Fibroblast of pulmonary artery (primary cell): ENCODE data around the gene CEPT1.
"Not testable (repeated sequence)": the region's sequence is repeated elsewhere in the genome, so short reads cannot be mapped to it uniquely, and the experiment has no call there.

Experiments used
- DNase-seq: peaks from one replicate; pipeline ENCODE4 v3.0.0-alpha.2; 2010; ENCODE audit warnings: low read depth
- H3K4me3 ChIP-seq: replicated peaks from 2 replicates; pipeline ENCODE4 v1.5.1; 2011; ENCODE audit warnings: low read depth, mild to moderate bottlenecking, control low read depth, low read length, moderate library complexity
- TF ChIP-seq, protein P1 (sequence below): IDR thresholded peaks from 2 replicates; pipeline ENCODE4 v1.5.1; 2011; ENCODE audit warnings: mild to moderate bottlenecking, control low read depth, low read length, inconsistent platforms; ENCODE audit errors: missing control alignments

CEPT1 gene

DNA sequence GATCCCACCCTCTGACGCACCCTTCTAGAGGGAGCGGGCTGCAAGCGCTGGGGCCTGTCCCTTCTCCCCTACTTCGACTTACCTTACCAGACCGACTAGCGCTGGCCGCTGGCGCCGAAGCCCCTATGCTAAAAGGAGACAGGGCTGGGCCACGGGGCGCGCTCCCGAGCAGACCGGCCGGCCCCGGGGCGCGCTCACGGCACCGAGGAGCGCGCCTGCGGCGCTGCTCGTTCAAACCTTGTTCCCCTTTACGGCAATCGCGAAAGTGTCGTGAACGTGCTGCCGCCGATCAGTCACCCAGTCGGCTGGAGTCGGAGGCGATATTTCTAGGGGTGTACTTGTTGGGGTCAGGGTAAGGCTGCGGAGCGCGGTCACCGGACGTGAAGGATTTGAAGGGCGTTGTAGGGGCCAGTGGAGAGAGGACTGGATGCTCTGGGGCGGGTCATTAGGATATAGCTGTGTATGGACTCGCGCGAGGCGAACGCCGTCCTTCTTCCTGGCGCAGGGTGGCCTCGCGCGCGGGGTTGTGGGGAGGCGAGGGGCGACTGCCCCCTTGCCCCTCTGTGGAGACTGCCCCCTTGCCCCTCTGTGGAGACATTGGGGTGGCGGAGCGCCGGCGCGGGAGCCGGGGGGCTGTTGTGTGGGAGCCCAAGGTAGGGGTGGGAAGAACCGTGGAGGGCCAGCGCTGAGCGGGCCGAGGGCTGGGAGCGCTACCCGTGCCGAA is at the start of gene CEPT1, which contains the start of gene DRAM2:
Gene CEPT1 (plus strand): TSS at position 268 of the 724 bp plus-strand sequence. CDS start 7,492 bp downstream, outside the sequence.
Gene DRAM2 (minus strand): TSS at position 138 of the 724 bp plus-strand sequence. CDS start 8,539 bp downstream, outside the sequence.
- H3K4me3 ChIP-seq, result peak within 1 kb of the TSS; percentile 93
- DNase-seq, result peak; percentile 97
- TF ChIP-seq, protein P1, sequence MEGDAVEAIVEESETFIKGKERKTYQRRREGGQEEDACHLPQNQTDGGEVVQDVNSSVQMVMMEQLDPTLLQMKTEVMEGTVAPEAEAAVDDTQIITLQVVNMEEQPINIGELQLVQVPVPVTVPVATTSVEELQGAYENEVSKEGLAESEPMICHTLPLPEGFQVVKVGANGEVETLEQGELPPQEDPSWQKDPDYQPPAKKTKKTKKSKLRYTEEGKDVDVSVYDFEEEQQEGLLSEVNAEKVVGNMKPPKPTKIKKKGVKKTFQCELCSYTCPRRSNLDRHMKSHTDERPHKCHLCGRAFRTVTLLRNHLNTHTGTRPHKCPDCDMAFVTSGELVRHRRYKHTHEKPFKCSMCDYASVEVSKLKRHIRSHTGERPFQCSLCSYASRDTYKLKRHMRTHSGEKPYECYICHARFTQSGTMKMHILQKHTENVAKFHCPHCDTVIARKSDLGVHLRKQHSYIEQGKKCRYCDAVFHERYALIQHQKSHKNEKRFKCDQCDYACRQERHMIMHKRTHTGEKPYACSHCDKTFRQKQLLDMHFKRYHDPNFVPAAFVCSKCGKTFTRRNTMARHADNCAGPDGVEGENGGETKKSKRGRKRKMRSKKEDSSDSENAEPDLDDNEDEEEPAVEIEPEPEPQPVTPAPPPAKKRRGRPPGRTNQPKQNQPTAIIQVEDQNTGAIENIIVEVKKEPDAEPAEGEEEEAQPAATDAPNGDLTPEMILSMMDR, result no peak

DNA sequence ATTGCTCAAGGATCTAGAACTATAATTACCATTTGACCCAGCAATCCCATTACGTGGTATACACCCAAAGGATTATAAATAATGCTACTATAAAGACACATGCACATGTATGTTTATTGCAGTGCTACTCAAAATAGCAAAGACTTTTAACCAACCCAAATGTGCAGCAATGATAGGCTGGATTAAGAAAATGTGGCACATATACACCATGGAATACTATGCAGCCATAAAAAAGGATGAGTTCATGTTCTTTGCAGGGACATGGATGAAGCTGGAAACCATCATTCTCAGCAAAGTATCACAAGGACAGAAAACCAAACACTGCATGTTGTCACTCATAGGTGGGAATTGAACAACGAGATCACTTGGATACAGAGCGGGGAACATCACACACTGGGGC is 44.6 kb upstream of the CEPT1 start:
- DNase-seq, H3K4me3 ChIP-seq: not testable (repeated sequence)

DNA sequence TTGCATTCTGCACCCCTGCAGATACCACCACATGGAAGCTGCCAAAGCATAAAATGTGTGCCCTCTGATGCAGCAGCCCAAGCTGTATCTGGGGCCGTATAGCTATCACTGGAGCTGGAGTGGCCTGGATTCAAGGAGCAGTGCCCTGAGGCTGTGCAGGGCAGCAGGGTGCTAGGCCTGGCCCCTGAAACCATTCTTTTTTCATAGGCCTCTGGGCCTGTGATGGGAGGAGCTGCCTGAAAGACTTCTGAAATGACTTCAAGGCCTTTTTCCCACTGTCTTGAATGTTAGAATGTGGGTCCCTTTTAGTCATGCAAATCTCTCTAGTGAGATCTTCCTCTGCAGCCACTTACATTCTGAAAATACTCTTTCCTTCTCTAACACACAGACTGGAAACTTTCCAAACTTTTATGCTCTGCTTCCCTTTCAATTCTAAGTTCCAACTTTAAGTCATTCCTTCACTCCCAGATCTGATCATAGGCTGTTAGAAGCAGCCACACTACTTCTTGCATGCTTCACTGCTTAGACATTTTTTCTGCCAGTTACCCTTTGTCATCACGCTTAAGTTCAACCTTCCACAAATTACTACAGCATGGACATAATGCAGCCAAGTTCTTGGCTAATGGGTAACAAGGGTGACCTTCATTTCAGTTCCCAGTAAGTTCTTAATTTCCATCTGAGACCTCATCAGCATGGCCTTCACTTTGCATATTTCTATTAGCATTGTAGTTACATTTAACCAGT is 42.5 kb upstream of the CEPT1 start:
- TF ChIP-seq, protein P1, result no peak
- DNase-seq, result no peak
- no peak overlapping the region for H3K4me3 ChIP-seq

DNA sequence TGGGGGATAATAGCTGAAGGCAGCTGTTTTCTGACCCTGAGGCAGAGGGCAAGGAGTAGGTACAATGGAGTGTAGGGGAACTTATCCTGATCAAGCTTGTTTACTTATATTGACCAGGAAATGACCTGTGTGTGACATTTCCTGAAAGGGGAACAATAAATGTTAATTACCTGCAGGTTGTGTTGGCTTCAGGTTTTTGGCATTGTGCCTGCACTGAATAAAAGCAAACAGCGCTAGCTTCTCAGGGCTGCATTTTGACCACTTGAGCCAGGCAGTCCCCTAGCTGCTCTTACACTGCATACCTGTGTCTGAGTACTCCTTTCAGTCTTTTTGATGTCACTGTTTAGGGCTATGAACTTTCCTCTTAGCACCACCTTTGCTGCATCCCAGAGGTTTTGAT is 40.7 kb upstream of the CEPT1 start:
- H3K4me3 ChIP-seq, result no peak overlapping the region
- DNase-seq, result no peak
- TF ChIP-seq, protein P1, result no peak

DNA sequence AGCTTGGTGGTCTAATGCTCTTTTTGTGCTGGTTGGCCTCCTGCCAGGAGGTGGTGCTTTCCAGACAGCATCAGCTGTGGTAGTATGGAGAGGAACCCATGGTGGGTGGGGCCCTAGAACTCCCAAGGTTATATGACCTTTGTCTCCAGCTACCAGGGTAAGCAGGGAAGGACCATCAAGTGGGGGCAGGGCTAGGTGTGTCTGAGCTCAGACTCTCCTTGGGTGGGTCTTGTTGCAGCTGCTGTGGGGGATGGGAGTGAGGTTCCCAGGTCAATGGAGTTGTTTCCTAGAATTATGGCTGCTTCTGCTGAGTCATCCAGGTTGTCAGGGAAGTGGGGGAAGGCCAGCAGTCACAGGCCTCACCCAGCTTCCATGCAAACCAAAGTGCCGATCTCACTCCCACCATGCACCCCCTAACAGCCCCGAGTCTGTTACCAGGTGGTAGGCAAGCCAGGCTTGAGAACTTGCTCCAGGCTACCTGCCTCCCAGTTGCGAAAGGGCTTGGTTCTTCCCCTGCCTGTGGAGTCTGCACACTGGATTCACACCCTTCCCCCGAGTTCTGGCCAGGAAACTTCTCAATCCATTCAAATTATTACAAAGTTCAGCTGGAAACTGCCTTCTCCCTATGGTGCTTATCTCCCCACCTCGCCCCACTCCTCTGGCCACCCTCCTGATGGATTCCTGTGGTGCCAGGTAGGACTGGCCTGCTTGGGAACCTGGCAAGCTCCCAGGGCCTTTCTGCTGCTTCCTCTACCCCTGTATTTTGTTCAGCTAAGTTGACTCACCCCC is 38.0 kb upstream of the CEPT1 start:
- no peak overlapping the region for H3K4me3 ChIP-seq
- DNase-seq, result no peak
- TF ChIP-seq, protein P1, result no peak

DNA sequence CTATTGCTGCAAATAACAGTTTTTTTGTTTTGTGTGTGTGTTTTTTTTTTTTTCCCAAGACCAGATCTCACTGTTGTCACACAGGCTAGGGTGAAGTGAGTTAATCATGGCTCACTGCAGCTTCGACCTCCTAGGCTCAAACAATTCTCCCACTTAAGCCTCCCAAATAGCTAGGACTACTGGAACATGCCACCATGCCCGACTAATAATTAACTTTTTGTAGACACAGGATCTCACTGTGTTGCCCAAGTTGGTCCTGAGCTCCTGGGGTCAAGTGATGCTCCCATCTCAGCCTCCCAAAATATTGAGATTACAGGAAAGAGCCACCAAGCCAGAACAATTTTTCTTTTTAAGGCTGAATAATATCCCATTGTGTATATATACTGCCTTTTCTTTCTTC is 35.0 kb upstream of the CEPT1 start:
- H3K4me3 ChIP-seq, result no peak overlapping the region
- TF ChIP-seq, protein P1, result no peak
- no peak for DNase-seq

DNA sequence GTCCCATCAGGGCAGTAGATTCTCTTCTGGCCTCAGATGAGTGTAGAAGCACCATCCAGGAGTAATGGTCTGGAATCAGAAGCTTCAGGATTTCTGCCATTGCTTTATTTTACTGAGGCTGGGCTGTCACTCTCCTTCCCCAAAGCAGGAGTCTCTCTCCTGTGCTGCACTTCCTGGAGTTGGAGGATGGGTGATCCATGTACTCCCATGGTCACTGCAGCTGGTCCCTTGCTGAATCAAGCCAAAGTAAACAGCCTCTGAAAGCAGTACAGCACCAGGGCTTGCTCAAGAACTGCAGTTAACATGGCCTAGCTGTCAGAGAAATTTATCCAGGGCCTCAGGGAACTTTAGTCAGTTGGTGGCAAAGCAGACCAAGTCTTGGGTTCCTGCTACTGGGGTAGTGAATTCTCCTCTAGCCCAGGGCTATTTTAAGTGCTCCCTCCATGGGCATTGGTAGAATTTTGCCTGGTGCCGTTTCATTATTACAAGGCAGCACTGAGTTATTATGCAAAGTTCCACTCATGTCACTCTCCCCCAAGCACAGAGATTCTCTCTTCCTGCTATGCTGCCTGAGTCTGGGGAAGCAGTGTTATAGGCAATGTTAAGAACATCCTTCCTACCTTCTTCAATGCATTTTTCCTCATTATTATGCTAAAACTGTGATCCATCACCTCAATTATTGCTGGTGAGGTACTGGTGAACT is 29.7 kb upstream of the CEPT1 start:
- DNase-seq, result peak; percentile 36
- TF ChIP-seq, protein P1, result no peak

More for the DNA sequence above, 29.7 kb upstream of the CEPT1 start:
- no peak overlapping the region for H3K4me3 ChIP-seq
